ENCODE results near the gene SLC24A3.
A peak's percentile ranks its signal among the peaks of the same experiment; 100 is the strongest.

SLC24A3 gene

GRCh38 chr20:19735446-19735845 lies 523.0 kb downstream of the SLC24A3 start:
- DNase-seq (ENCODE audit: low read depth), result peak; percentile 95
- no peak overlapping the region for H3K4me3 ChIP-seq (ENCODE audit: low read depth, low read length)
- TF ChIP-seq CTCF (IDR thresholded peaks at IDR 0.05; ENCODE audit: low read depth, low read length) (no peak), MAX (IDR thresholded peaks at IDR 0.05; ENCODE audit: low read depth, low read length) (peak; percentile 64), POLR2A (IDR thresholded peaks at IDR 0.05; ENCODE audit: extremely low read depth, insufficient read length) (no peak), MYC (IDR thresholded peaks at IDR 0.05; ENCODE audit: low read depth, low read length) (peak; percentile 69)

DNA sequence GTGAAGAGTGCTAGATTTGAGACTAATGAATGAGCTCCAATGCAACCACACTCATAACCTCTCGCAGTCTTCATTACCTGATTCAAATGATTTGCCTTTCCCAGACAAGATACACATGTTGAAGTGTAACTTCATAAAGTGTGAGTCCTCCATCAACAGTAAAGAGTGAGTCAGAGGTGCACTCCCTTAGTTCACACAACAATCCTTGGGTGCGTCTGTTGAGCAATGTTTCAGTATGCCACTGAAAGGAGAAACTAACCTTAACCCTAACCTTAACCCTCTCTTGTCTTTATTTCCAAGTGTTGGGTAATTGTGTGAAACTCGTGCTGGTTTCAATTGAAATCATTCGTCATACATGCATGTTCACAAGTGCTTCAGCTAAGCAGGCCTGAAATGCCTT lies 524.6 kb downstream of the SLC24A3 start:
- peak; percentile 96 for DNase-seq (ENCODE audit: low read depth)
- no peak overlapping the region for H3K4me3 ChIP-seq (ENCODE audit: low read depth, low read length)
- TF ChIP-seq MAX (IDR thresholded peaks at IDR 0.05; ENCODE audit: low read depth, low read length) (peak; percentile 57; the same call in 1 of the 2 replicates), CTCF (IDR thresholded peaks at IDR 0.05; ENCODE audit: low read depth, low read length) (no peak), MYC (IDR thresholded peaks at IDR 0.05; ENCODE audit: low read depth, low read length) (peak; percentile 53)

DNA sequence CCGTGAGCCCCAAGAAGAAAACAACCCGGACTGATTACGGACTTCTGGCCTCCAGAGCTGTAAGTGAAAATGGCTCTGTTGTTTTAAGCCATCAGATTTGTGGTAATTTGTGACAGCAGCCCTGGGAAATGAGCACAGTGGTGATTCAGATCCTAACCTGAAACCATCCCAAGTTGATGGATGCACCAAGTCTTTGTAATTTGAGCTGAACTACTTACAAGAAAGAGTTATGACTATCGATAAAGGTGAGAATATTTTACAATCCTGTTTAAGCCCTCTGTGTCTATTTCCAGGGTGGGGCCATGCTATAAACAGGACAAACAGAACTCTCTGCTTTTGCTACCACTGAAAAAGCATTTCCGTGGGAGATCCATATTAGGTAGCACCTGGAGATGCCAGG lies 526.5 kb downstream of the SLC24A3 start:
- H3K4me3 ChIP-seq (ENCODE audit: low read depth, low read length), result no peak overlapping the region
- no peak for DNase-seq (ENCODE audit: low read depth)
- TF ChIP-seq POLR2A (IDR thresholded peaks at IDR 0.05; ENCODE audit: extremely low read depth, insufficient read length), result no peak
- no peak for TF ChIP-seq MYC (IDR thresholded peaks at IDR 0.05; ENCODE audit: low read depth, low read length)
- TF ChIP-seq CTCF (IDR thresholded peaks at IDR 0.05; ENCODE audit: low read depth, low read length), result no peak
- TF ChIP-seq MAX (IDR thresholded peaks at IDR 0.05; ENCODE audit: low read depth, low read length), result no peak

- no peak for TF ChIP-seq MAX (IDR thresholded peaks at IDR 0.05; ENCODE audit: low read depth, low read length)
- TF ChIP-seq POLR2A (IDR thresholded peaks at IDR 0.05; ENCODE audit: extremely low read depth, insufficient read length), result no peak
- TF ChIP-seq MYC (IDR thresholded peaks at IDR 0.05; ENCODE audit: low read depth, low read length), result no peak
- TF ChIP-seq CTCF (IDR thresholded peaks at IDR 0.05; ENCODE audit: low read depth, low read length), result no peak
Observed at GRCh38 chr20:19739351-19739750, 526.9 kb downstream of the SLC24A3 start.

DNA sequence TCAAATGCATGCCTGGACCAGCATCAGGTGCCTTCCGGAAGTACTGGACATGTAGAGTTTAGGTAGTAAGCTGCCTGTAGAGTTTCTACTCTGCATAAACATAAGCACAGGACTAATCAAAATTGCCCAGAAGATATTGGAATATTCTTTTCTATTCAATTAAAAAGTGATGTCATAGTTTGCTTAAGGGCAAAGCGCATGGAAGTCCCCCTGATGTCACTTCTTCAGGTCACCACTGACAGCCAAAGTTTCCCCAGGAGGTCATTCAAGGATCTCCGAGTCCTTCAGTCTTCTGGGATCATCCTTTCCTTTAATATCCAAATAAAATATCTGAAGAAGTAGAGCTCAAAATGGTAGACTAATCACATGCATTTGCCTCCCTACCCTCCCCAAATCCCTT lies 528.1 kb downstream of the SLC24A3 start:
- DNase-seq (ENCODE audit: low read depth), result no peak
- H3K4me3 ChIP-seq (ENCODE audit: low read depth, low read length), result no peak overlapping the region
- TF ChIP-seq CTCF (IDR thresholded peaks at IDR 0.05; ENCODE audit: low read depth, low read length), result no peak
- TF ChIP-seq MYC (IDR thresholded peaks at IDR 0.05; ENCODE audit: low read depth, low read length), result no peak
- TF ChIP-seq MAX (IDR thresholded peaks at IDR 0.05; ENCODE audit: low read depth, low read length), result no peak
- no peak for TF ChIP-seq POLR2A (IDR thresholded peaks at IDR 0.05; ENCODE audit: extremely low read depth, insufficient read length)

More at GRCh38 chr20:19739351-19739750, 526.9 kb downstream of the SLC24A3 start:
- DNase-seq (ENCODE audit: low read depth), result no peak
- H3K4me3 ChIP-seq (ENCODE audit: low read depth, low read length), result no peak overlapping the region

- H3K4me3 ChIP-seq (ENCODE audit: low read depth, low read length), result no peak overlapping the region
- no peak for DNase-seq (ENCODE audit: low read depth)
- TF ChIP-seq MYC (IDR thresholded peaks at IDR 0.05; ENCODE audit: low read depth, low read length) (no peak), CTCF (IDR thresholded peaks at IDR 0.05; ENCODE audit: low read depth, low read length) (no peak), MAX (IDR thresholded peaks at IDR 0.05; ENCODE audit: low read depth, low read length) (no peak), POLR2A (IDR thresholded peaks at IDR 0.05; ENCODE audit: extremely low read depth, insufficient read length) (no peak)
Observed at GRCh38 chr20:19741924-19742323, 529.5 kb downstream of the SLC24A3 start.

Data from NB4 (cell line).